Forelimb muscle (tissue), 1 donor: ENCODE data around the gene CARHSP1. TPM values are rescaled to one million over a fixed set of nuclear protein-coding genes. Genes with fewer than 3 reads are reported as not detected.
"Not testable (repeated sequence)": the region's sequence is repeated elsewhere in the genome, so short reads cannot be mapped to it uniquely, and the experiment has no call there.

Experiments
- DNase-seq: peaks from one replicate; pipeline ENCODE4 v3.0.0-alpha.2; 2013; ENCODE audit warnings: low read depth
- polyA plus RNA-seq: library from polyadenylated mRNA; unstranded; fragments of 120-200 nt; gene quantifications from one replicate; pipeline ENCODE4 v1.2.1, GENCODE V29; 2013; ENCODE audit not compliant: insufficient read length

The CARHSP1 gene
- polyA plus RNA-seq, 1 donor: 100 TPM

DNA sequence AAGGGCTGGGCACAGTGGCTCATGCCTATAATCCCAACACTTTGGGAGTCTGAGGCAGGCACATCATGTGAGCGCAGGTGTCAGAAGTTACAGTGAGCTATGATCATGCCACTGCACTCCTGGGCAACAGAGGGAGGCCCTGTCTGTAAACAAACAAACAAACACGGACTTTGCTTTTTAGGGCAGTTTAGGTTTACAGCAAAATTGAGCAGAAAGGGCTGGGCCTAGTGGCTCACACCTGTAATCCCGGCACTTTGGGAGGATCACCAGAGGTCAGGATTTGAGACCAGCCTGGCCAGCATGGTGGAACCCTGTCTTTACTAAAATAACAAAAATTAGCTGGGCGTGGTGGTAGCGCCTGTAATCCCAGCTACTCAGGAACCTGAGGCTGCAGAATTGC, 3.3 kb upstream of the CARHSP1 start:
- DNase-seq: no peak

- DNase-seq: not testable (repeated sequence)
Measured at GRCh38 chr16:8869988-8870241, 1.1 kb upstream of the CARHSP1 start.

DNA sequence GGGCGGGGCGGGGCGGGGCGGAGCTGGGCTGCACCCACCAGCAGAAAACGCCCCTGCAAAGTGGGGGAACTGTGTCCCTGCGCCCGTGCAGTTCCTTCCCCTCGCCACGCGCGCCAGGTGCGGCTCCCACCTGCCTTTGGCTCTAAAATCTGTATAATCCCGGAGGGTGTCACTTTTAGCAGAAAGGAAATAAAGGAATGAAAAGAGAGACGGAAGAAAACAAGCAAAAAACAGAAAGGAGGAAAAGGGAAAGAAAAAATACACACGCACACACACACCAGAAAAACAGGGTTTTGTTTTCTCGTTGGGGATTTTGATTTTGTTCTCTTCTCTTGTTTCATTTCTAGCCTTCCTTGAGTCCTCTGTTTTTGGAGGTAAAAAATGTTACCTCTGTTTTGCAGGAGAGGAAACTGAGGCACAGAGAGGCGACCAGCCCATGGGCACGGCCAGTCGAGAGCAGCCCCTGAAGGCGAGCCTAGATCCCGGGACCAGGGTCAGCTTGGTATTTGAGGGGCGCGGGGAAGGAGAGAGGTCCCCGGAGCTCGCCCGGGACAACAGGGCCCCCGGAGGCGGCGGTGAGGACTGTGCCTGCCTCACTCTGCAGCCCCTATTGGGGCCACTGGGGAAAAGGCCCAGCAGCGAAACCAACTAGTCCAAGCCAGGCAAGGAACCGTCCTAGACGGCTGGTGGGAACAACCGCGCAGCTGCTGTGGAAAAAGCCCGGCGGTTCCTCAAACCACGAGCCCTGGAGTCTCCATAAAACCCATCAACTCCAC, 594 bp upstream of the CARHSP1 start:
- DNase-seq: no peak

GRCh38 chr16:8867932-8868415, 832 bp downstream of the CARHSP1 start:
- DNase-seq: no peak

- no peak for DNase-seq
Measured at GRCh38 chr16:8867216-8867931, 1.4 kb downstream of the CARHSP1 start.

- no peak for DNase-seq
Measured at GRCh38 chr16:8866884-8867215, 2.0 kb downstream of the CARHSP1 start.

DNA sequence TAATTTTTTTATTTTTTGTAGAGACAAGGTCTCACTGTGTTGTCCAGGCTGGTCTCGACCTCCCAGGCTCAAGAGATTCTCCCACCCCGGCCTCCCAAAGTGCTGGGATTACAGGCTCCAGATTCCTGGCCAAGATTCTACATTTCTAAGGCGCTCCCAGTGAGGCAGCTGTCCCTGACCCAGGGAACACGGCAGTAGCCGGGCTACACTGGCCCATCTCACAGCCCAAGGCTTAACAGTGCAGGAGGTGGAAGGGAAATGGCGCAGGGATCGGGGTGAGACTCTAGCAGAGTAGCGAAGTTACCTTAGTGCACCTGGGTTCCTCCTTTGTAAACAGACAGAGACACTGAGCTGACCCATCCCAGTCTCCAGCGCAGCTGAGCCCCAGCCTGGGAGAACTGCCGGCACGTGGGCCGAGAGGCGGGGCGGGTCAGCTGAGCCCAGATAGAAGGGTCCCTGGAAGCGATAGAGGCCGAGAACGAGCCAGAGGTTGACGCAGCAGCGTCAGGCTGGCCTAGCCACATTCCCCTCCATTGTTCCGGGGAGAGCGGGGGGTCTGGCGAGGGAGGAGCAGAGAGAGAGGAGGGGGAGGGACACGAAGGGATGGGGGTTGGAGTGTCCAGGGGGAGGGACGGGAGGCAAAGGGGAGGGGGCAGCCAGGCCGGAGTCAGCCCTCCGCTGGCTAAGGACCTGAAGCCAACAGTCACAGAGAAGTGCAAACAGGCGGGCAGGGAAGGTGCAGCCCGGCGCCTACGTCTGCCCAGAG, 2.5 kb downstream of the CARHSP1 start:
- peak; percentile 28 for DNase-seq

- DNase-seq: no peak
Measured at GRCh38 chr16:8865145-8865882, 3.5 kb downstream of the CARHSP1 start.

GRCh38 chr16:8864480-8865110, 4.2 kb downstream of the CARHSP1 start:
- no peak for DNase-seq

DNA sequence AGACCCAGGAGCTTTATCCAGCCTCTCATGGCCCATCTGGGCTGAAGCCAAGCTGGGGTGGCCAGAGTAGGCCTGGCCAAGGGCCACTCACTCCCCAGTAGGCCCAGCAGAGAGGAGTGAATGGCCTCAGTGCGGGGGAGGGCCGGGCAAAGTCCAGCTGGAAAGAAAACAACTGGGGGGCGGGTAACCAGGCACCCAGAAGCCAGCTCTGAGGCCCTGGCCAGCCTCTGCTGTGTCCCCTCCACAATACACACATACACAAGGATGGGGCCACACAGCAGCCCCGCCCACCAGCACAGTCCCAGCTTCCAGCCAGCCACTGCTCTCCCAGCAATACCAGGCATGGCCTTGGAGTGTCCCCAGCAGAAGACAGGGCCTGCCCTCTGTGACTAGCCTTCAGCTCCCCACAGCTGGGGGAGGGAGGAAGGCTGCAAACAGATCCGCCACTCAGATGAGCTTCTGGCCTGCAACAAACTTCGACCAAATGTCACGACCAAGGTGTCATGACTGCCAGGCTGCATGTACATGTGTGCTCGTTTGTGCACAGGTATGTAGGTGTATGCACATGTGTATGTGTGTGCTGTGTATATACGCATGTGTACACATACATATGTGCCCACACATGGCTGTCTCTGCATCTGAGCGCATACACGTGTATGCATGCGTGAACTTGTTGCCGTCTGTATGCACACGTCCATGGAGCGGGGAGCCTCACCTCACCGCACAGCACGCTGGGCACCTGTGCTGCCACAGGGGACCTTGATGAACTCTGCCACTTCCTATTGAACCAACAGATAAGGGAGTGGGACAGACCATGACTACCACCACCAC, 5.0 kb downstream of the CARHSP1 start:
- no peak for DNase-seq

GRCh38 chr16:8862309-8863130, 6.3 kb downstream of the CARHSP1 start:
- no peak for DNase-seq

GRCh38 chr16:8861563-8862308, 7.1 kb downstream of the CARHSP1 start:
- no peak for DNase-seq

GRCh38 chr16:8859913-8860881, 8.6 kb downstream of the CARHSP1 start:
- DNase-seq: no peak

GRCh38 chr16:8858994-8859912, 9.6 kb downstream of the CARHSP1 start:
- no peak for DNase-seq

GRCh38 chr16:8855972-8856371, 12.8 kb downstream of the CARHSP1 start:
- DNase-seq: no peak

DNA sequence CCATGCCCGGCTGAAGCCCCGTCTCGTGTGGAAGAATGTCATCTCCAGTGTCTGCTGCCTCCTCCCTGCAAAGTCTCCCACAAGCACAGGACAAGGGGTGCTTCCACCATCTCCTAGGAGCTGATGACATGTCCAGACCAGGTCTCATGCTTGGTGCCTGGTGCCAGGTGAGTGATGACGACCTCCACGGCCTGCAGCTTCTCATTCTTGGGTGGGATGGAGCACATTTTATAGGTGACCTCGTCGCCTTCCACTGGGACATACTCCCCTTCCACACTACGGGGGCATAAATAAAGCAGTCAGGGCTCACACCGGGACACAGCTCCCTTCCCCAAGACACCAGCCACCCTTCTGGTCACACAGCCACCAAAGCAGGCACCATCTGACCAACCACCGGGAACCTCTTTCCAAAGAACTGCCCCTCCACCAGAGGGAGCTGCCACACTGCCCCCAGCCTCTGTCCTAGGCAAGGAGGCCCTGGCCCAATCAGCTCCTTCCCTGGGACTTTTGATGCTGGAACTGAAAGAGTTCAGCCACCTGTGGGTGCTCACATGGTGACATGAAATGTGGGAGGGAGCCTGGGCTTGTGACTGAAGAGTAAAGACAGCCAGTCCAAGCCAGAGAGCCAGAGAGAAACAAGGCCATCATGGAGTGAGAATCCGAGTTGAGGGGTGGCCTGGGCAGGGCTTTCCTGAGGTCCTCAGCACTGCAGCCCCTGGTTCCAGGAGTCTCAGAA, 13.6 kb downstream of the CARHSP1 start:
- no peak for DNase-seq
